Measurements from ENCODE around the gene FBXW8. TPM values are rescaled to one million over a fixed set of nuclear protein-coding genes. Genes with fewer than 3 reads are reported as not detected.

Gene FBXW8
- total RNA-seq, 3 donors from 2014 or later (not counting 1 experiment from before 2014, with no cell fraction given), result 11.5 to 16.0 (median 13.5) TPM

DNA sequence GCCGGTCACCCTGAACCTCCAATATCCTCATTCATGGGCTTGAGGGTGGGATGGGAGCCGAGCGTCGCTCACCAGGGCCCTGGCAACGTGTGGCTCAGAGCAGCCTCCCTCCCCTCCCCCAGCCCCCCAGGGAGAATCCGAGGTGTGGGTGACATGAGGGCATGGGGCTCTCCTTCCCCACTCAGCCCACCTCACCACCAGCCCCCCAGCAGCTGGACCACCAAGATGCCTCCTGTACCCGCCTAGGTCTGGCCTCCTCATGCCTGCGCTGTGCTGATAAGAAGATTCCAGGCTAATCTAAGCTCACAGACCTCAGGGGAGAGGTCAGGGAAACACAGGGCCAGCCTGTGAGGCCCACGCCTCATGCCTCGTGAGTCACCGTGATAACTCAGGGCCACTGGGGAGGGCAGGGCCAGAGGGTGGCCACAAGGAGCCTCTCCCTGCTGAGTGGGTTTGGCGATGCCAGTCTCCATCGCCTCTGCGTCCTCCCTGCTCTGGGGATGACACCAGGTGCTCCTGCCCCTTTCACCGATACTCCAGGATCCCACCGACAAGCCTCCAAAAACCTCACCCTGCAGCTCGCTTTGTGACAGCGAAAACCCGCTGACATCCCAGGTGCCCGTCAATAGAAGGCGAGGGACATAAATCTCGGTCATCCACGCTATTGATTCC is 131.6 kb downstream of the FBXW8 start:
- Mint-ChIP-seq H3K27ac (no peak overlapping the region), H3K9me3 (no peaks in the 10 kb centered on the region), H3K36me3 (no peaks in the 10 kb centered on the region), H3K27me3 (ENCODE audit: low read depth in 2 of 2) (no peaks in the 10 kb centered on the region), H3K4me1 (peaks cover 0 to 20% of the 10 kb centered on the region in 2 donors), H3K4me3 (no peak overlapping the region)
- Histone ChIP-seq H3K9me3 (ENCODE audit: control insufficient read depth, insufficient read depth, low read length) (no peaks in the 10 kb centered on the region), H3K27ac (ENCODE audit: low read length) (no peak overlapping the region), H3K4me3 (ENCODE audit: low read length) (no peak overlapping the region), H3K4me1 (ENCODE audit: control insufficient read depth, insufficient read depth, low read length) (peaks cover 12% of the 10 kb centered on the region), H3K27me3 (ENCODE audit: control insufficient read depth, insufficient read depth, low read length) (no peaks in the 10 kb centered on the region), H3K36me3 (ENCODE audit: control insufficient read depth, insufficient read depth, low read length) (no peaks in the 10 kb centered on the region)
- TF ChIP-seq CTCF (IDR thresholded peaks at IDR 0.05), result no peak
- intact Hi-C loops (cut with micrococcal nuclease), result no loop called here
- ATAC-seq (no peak), DNase-seq (no peak)
- WGBS (ENCODE audit: insufficient coverage), result 86% methylated on average over 23 of the region's 23 CpGs

DNA sequence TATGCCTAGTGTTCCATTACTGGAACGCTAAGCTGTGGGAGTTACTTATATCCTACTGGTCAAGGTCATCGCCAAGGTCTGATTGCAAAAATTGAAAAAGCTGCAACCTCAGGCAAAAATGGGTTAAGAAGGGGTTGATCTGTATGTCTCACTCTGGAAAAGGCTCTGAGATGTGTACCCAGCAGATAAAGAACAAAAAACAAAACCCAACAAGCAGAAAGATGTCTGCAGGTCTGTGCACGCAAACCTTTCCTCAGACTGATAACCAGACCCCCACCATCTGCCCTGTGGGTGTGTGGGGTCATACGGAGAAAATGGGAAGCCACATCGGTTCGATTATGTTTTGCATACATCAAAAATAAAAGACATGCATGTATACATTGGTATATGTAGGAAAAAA is 132.1 kb downstream of the FBXW8 start:
- DNase-seq (no peak), ATAC-seq (no peak)
- H3K4me1 Mint-ChIP-seq, result peaks cover 0 to 20% of the 10 kb centered on the region in 2 donors
- no peaks in the 10 kb centered on the region for H3K36me3 Mint-ChIP-seq
- Histone ChIP-seq H3K27ac (ENCODE audit: low read length) (no peak overlapping the region), H3K4me3 (ENCODE audit: low read length) (no peak overlapping the region), H3K9me3 (ENCODE audit: control insufficient read depth, insufficient read depth, low read length) (no peaks in the 10 kb centered on the region), H3K36me3 (ENCODE audit: control insufficient read depth, insufficient read depth, low read length) (no peaks in the 10 kb centered on the region), H3K27me3 (ENCODE audit: control insufficient read depth, insufficient read depth, low read length) (no peaks in the 10 kb centered on the region), H3K4me1 (ENCODE audit: control insufficient read depth, insufficient read depth, low read length) (peaks cover 12% of the 10 kb centered on the region)
- H3K27ac Mint-ChIP-seq, result no peak overlapping the region
- no peaks in the 10 kb centered on the region for H3K9me3 Mint-ChIP-seq
- 100% methylated on average over 3 of the region's 6 CpGs for WGBS (ENCODE audit: insufficient coverage)
- TF ChIP-seq CTCF (IDR thresholded peaks at IDR 0.05), result no peak
- H3K27me3 Mint-ChIP-seq (ENCODE audit: low read depth in 2 of 2), result no peaks in the 10 kb centered on the region
- intact Hi-C loops (cut with micrococcal nuclease), result no loop called here
- no peak overlapping the region for H3K4me3 Mint-ChIP-seq

DNA sequence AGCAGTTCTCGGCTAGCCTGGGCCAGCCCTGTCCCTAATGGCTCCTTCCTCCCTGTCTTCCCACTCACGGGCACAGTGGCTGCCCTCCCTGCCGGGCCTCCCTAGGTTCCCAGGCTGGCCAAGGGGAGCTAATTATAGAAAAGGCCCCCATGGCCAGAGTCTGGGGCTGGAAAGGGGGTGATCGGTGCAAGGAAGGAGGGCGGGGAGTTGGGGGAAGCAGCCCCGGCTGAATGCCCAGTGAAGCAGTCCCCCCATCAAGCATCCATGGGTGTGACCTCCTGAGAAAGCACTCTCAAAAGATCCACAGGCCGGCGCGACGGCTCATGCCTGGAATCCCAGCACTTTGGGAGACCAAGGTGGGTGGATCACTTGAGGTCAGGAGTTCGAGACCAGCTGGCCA is 133.6 kb downstream of the FBXW8 start:
- DNase-seq (no peak), ATAC-seq (no peak)
- WGBS (ENCODE audit: insufficient coverage), result 98% methylated on average over 11 of the region's 11 CpGs
- no peaks in the 10 kb centered on the region for H3K36me3 Mint-ChIP-seq
- H3K4me3 ChIP-seq (ENCODE audit: low read length), result no peak overlapping the region
- peaks cover 0 to 20% of the 10 kb centered on the region in 2 donors for H3K4me1 Mint-ChIP-seq
- peaks cover 12% of the 10 kb centered on the region for H3K4me1 ChIP-seq (ENCODE audit: control insufficient read depth, insufficient read depth, low read length)
- H3K27me3 Mint-ChIP-seq (ENCODE audit: low read depth in 2 of 2), result no peaks in the 10 kb centered on the region
- H3K9me3 Mint-ChIP-seq, result no peaks in the 10 kb centered on the region
- H3K9me3 ChIP-seq (ENCODE audit: control insufficient read depth, insufficient read depth, low read length), result no peaks in the 10 kb centered on the region
- H3K4me3 Mint-ChIP-seq, result no peak overlapping the region
- intact Hi-C loops (cut with micrococcal nuclease), result no loop called here
- H3K36me3 ChIP-seq (ENCODE audit: control insufficient read depth, insufficient read depth, low read length), result no peaks in the 10 kb centered on the region
- TF ChIP-seq CTCF (IDR thresholded peaks at IDR 0.05), result no peak
- H3K27me3 ChIP-seq (ENCODE audit: control insufficient read depth, insufficient read depth, low read length), result no peaks in the 10 kb centered on the region
- no peak overlapping the region for H3K27ac Mint-ChIP-seq
- H3K27ac ChIP-seq (ENCODE audit: low read length), result no peak overlapping the region

GRCh38 chr12:117044790-117045159 is 134.0 kb downstream of the FBXW8 start:
- Mint-ChIP-seq H3K27me3 (ENCODE audit: low read depth in 2 of 2) (no peaks in the 10 kb centered on the region), H3K4me1 (peaks cover 0 to 20% of the 10 kb centered on the region in 2 donors), H3K9me3 (no peaks in the 10 kb centered on the region), H3K4me3 (no peak overlapping the region), H3K27ac (no peak overlapping the region), H3K36me3 (no peaks in the 10 kb centered on the region)
- Histone ChIP-seq H3K27me3 (ENCODE audit: control insufficient read depth, insufficient read depth, low read length) (no peaks in the 10 kb centered on the region), H3K27ac (ENCODE audit: low read length) (no peak overlapping the region), H3K4me3 (ENCODE audit: low read length) (no peak overlapping the region), H3K4me1 (ENCODE audit: control insufficient read depth, insufficient read depth, low read length) (peaks cover 12% of the 10 kb centered on the region), H3K9me3 (ENCODE audit: control insufficient read depth, insufficient read depth, low read length) (no peaks in the 10 kb centered on the region), H3K36me3 (ENCODE audit: control insufficient read depth, insufficient read depth, low read length) (no peaks in the 10 kb centered on the region)
- intact Hi-C loops (cut with micrococcal nuclease), result no loop called here
- 81% methylated on average over 13 of the region's 13 CpGs for WGBS (ENCODE audit: insufficient coverage)
- no peak for TF ChIP-seq CTCF (IDR thresholded peaks at IDR 0.05)
- ATAC-seq (no peak), DNase-seq (no peak)
